HL-60 (cell line): ENCODE data around the gene DNASE1L3.

Experiments
- POLR2AphosphoS5 ChIP-seq: IDR thresholded peaks from 2 replicates; pipeline ENCODE4 v1.6.1; 2012; ENCODE audit warnings: low read depth
- TF ChIP-seq, protein P1 (sequence below): IDR thresholded peaks from one replicate; pipeline ENCODE4 v1.5.1; 2011; ENCODE audit warnings: low read length, control low read depth, inconsistent platforms; ENCODE audit not compliant: insufficient read depth

DNA sequence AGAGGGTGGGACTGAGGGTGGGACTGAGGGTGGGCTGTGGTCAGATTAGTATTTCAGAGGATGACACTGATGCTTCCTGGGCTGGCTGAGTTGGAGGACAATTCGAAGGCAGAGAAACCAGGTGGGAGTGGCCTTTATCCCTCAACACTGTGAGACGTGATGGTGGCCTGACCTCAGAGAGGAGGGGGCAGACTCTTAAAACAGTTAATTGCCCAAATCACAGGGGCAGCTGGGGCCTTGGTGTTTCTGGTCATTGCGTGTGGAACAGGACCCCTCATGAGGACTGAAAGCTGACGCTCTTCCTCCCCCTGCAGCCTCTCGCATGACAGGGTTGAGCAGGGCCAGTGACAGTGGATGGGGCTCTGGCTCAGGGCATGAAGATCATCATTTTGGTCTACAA is 18.7 kb downstream of the DNASE1L3 start:
- no peak for TF ChIP-seq POLR2AphosphoS5
- TF ChIP-seq, protein P1, sequence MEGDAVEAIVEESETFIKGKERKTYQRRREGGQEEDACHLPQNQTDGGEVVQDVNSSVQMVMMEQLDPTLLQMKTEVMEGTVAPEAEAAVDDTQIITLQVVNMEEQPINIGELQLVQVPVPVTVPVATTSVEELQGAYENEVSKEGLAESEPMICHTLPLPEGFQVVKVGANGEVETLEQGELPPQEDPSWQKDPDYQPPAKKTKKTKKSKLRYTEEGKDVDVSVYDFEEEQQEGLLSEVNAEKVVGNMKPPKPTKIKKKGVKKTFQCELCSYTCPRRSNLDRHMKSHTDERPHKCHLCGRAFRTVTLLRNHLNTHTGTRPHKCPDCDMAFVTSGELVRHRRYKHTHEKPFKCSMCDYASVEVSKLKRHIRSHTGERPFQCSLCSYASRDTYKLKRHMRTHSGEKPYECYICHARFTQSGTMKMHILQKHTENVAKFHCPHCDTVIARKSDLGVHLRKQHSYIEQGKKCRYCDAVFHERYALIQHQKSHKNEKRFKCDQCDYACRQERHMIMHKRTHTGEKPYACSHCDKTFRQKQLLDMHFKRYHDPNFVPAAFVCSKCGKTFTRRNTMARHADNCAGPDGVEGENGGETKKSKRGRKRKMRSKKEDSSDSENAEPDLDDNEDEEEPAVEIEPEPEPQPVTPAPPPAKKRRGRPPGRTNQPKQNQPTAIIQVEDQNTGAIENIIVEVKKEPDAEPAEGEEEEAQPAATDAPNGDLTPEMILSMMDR = no peak
